ENCODE measurements around the gene CEP162.

GRCh38 chr6:84228198-84228543 is 728 bp upstream of the CEP162 start:
- no peak for TF ChIP-seq GATA3 (IDR thresholded peaks at IDR 0.05; ENCODE audit: low read depth, low read length)
- no peak for TF ChIP-seq GATA2 (IDR thresholded peaks at IDR 0.05; ENCODE audit: low read depth, low read length)
